ENCODE results near the gene S100A13. TPM values are rescaled to one million over a fixed set of nuclear protein-coding genes. Genes with fewer than 3 reads are reported as not detected.

Gene S100A13
- total and polyA plus RNA-seq, 9 of the 15 experiments (the other 6 are each of a cell fraction or from before 2014, with no cell fraction given) = 41.9 to 129 (median 58.0) TPM

DNA sequence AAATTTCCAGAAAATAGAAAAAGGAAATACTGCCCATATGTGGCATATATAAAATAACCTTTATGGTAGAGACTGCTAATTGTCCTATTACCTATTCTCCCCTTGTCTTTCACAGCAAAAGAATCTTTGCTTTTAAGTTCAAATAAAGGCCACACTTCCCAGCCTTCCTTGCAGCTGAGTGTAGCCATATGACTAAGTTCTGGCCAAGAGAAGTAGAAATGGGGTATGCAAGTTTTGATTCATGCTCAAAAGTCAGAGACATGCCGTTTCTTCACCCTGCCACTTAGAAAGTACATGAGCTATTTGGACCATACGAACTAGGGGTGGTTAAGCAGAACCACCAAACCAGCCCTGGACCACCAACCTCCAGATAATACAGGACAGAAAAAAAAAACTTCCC lies 43.3 kb downstream of the S100A13 start:
- H3K4me2 ChIP-seq (ENCODE audit: insufficient read depth, low read length) = no peak overlapping the region
- intact Hi-C loops (cut with micrococcal nuclease) = no loop called here
- no TSS peak for BruUV-seq (replicated peaks)
- H3K4me3 ChIP-seq = no peak overlapping the region
- H3K79me2 ChIP-seq (ENCODE audit: control insufficient read depth, insufficient read depth, low read length) = no peaks in the 10 kb centered on the region
- WGBS (ENCODE audit: insufficient coverage, low coverage, missing lambda C conversion rate) = 21% methylated on average over 2 of the region's 2 CpGs
- H3K9ac ChIP-seq (ENCODE audit: insufficient read depth in 1 of 2, low read depth in 2 of 2, low read length in 2 of 2) = no peak overlapping the region
- H3K36me3 ChIP-seq (ENCODE audit: control insufficient read depth, insufficient read depth, low read length) = no peaks in the 10 kb centered on the region
- FAIRE-seq (peak; percentile 55), DNase-seq (ENCODE audit: extremely low read depth in 1 of 4, low spot score in 3 of 4) (no peak), ATAC-seq (no peak)
- no peaks in the 10 kb centered on the region for H3K27me3 ChIP-seq (ENCODE audit: control insufficient read depth in 2 of 2, insufficient read depth in 2 of 2, low read length in 2 of 2)
- peaks cover 0 to 6% of the 10 kb centered on the region in 2 experiments; a peak in 1 of 5 replicates for H3K4me1 ChIP-seq (replicated peaks in 1 of 2; ENCODE audit: control insufficient read depth in 2 of 2, insufficient read depth in 2 of 2, low read length in 2 of 2)
- POLR2A ChIA-PET = interaction anchor here (1.3 kb wide), 1 partner anchor 9 kb away, joined by 4 read pairs; no protein-coding TSS in a partner anchor
- no peaks in the 10 kb centered on the region for H4K20me1 ChIP-seq (replicated peaks; ENCODE audit: control insufficient read depth, insufficient read depth, low read length)
- no peaks in the 10 kb centered on the region for H3K9me1 ChIP-seq (ENCODE audit: control insufficient read depth, insufficient read depth, low read length)
- CTCF ChIA-PET (ENCODE audit: low intra/inter-chr PET ratio) = interaction anchor here (0.7 kb wide), 1 partner anchor 12 kb away, joined by 3 read pairs; no protein-coding TSS in a partner anchor
- in situ Hi-C loops (cut with MboI) = no loop called here
- no peak overlapping the region for H3K27ac ChIP-seq (ENCODE audit: extremely low read depth, low read depth, low read length)
- 0 out of 2 replicates have a peak overlapping the region, but pooled peaks have one; percentile 7 for H2AFZ ChIP-seq (ENCODE audit: low read depth, low read length)
- H3K9me3 ChIP-seq (replicated peaks; ENCODE audit: control insufficient read depth, insufficient read depth, low read depth, low read length) = no peaks in the 10 kb centered on the region
- no peak for TF ChIP-seq SMC3 (conservative IDR thresholded peaks at IDR 0.05; ENCODE audit: insufficient read depth, low read depth, low read length)
- no peak for TF ChIP-seq CBX3 (IDR thresholded peaks at IDR 0.05; ENCODE audit: borderline replicate concordance in 1 of 2, low read length in 2 of 2)
- TF ChIP-seq ZNF232 (CRISPR knock-in tag; IDR thresholded peaks at IDR 0.05) = no peak
- TF ChIP-seq, protein P1, sequence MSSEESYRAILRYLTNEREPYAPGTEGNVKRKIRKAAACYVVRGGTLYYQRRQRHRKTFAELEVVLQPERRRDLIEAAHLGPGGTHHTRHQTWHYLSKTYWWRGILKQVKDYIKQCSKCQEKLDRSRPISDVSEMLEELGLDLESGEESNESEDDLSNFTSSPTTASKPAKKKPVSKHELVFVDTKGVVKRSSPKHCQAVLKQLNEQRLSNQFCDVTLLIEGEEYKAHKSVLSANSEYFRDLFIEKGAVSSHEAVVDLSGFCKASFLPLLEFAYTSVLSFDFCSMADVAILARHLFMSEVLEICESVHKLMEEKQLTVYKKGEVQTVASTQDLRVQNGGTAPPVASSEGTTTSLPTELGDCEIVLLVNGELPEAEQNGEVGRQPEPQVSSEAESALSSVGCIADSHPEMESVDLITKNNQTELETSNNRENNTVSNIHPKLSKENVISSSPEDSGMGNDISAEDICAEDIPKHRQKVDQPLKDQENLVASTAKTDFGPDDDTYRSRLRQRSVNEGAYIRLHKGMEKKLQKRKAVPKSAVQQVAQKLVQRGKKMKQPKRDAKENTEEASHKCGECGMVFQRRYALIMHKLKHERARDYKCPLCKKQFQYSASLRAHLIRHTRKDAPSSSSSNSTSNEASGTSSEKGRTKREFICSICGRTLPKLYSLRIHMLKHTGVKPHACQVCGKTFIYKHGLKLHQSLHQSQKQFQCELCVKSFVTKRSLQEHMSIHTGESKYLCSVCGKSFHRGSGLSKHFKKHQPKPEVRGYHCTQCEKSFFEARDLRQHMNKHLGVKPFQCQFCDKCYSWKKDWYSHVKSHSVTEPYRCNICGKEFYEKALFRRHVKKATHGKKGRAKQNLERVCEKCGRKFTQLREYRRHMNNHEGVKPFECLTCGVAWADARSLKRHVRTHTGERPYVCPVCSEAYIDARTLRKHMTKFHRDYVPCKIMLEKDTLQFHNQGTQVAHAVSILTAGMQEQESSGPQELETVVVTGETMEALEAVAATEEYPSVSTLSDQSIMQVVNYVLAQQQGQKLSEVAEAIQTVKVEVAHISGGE (CRISPR knock-in tag; IDR thresholded peaks at IDR 0.05) = no peak
- TF ChIP-seq ZBTB17 (CRISPR knock-in tag; IDR thresholded peaks at IDR 0.05) = no peak
- no peak for TF ChIP-seq NELFE (IDR thresholded peaks at IDR 0.05; ENCODE audit: insufficient read depth, insufficient read length)
- TF ChIP-seq ZNF184 (CRISPR knock-in tag; IDR thresholded peaks at IDR 0.05) = no peak
- no peak for TF ChIP-seq MBD2 (IDR thresholded peaks at IDR 0.05; ENCODE audit: borderline replicate concordance, low read depth)
- TF ChIP-seq, protein P2, sequence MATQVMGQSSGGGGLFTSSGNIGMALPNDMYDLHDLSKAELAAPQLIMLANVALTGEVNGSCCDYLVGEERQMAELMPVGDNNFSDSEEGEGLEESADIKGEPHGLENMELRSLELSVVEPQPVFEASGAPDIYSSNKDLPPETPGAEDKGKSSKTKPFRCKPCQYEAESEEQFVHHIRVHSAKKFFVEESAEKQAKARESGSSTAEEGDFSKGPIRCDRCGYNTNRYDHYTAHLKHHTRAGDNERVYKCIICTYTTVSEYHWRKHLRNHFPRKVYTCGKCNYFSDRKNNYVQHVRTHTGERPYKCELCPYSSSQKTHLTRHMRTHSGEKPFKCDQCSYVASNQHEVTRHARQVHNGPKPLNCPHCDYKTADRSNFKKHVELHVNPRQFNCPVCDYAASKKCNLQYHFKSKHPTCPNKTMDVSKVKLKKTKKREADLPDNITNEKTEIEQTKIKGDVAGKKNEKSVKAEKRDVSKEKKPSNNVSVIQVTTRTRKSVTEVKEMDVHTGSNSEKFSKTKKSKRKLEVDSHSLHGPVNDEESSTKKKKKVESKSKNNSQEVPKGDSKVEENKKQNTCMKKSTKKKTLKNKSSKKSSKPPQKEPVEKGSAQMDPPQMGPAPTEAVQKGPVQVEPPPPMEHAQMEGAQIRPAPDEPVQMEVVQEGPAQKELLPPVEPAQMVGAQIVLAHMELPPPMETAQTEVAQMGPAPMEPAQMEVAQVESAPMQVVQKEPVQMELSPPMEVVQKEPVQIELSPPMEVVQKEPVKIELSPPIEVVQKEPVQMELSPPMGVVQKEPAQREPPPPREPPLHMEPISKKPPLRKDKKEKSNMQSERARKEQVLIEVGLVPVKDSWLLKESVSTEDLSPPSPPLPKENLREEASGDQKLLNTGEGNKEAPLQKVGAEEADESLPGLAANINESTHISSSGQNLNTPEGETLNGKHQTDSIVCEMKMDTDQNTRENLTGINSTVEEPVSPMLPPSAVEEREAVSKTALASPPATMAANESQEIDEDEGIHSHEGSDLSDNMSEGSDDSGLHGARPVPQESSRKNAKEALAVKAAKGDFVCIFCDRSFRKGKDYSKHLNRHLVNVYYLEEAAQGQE (IDR thresholded peaks at IDR 0.05; ENCODE audit: borderline replicate concordance) = no peak
- TF ChIP-seq, protein P2 (CRISPR knock-in tag; IDR thresholded peaks at IDR 0.05; ENCODE audit: low read depth) = no peak

Data from K562 (cell line).